Measurements from ENCODE around the gene RNFT2. TPM values are rescaled to one million over a fixed set of nuclear protein-coding genes. Genes with fewer than 3 reads are reported as not detected.

RNFT2 gene
- total RNA-seq, 4 donors from 2014 or later = 0.68 to 1.2 (median 1.2) TPM; not detected in 1

DNA sequence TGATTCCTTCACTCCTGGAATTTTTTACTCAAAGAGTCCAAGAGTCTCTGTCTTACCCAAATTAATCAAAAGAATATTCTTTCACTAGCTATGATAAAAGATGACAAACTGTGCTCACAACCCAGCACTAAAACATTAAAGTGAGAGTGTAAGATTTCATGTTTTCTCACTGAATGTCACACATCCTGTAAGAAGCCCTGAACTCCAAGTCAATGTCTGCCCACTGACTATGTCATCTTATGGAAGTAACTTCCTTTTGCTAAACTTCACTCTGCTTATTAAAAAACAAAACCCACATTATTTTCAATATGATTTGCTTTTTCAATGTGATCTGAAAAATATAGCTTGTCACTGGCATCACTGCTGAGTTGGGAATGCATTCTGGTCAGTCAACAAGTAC, 15.9 kb upstream of the RNFT2 start:
- no peak for DNase-seq (ENCODE audit: low spot score in 2 of 2)
- no peak overlapping the region for H3K4me3 ChIP-seq (ENCODE audit: low read depth, poor library complexity, severe bottlenecking)
- intact Hi-C loops (cut with DNase I; ENCODE audit: low total_unique reads) = no loop called here
- TF ChIP-seq POLR2A (IDR thresholded peaks at IDR 0.05) = no peak
- TF ChIP-seq, protein P1, sequence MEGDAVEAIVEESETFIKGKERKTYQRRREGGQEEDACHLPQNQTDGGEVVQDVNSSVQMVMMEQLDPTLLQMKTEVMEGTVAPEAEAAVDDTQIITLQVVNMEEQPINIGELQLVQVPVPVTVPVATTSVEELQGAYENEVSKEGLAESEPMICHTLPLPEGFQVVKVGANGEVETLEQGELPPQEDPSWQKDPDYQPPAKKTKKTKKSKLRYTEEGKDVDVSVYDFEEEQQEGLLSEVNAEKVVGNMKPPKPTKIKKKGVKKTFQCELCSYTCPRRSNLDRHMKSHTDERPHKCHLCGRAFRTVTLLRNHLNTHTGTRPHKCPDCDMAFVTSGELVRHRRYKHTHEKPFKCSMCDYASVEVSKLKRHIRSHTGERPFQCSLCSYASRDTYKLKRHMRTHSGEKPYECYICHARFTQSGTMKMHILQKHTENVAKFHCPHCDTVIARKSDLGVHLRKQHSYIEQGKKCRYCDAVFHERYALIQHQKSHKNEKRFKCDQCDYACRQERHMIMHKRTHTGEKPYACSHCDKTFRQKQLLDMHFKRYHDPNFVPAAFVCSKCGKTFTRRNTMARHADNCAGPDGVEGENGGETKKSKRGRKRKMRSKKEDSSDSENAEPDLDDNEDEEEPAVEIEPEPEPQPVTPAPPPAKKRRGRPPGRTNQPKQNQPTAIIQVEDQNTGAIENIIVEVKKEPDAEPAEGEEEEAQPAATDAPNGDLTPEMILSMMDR (IDR thresholded peaks at IDR 0.05) = no peak

DNA sequence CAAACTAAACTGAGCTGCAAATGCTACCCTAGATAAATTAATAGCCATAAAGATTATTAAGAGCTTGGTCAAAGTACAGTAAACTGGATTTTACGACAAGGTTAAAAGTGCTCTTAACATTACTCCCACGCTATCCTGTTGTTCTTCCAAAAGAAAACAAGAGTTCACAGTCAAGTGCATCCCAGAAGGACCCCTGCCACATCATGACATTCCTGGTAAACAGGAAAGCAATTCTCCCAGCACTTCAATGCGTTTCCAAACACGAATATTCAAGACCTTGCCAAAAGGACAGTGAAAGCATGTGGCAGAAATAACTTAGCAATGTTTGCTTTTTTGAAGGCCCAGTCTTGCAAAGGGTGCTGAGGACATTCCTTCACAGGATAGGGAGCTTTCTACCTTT, 11.4 kb upstream of the RNFT2 start:
- TF ChIP-seq, protein P1 (IDR thresholded peaks at IDR 0.05) = no peak
- TF ChIP-seq POLR2A (IDR thresholded peaks at IDR 0.05) = no peak
- DNase-seq (ENCODE audit: low spot score in 2 of 2) = no peak
- intact Hi-C loops (cut with DNase I; ENCODE audit: low total_unique reads) = no loop called here
- 55 to 57% methylated on average over 4 of the region's 4 CpGs for WGBS, 2 donors
- H3K4me3 ChIP-seq (ENCODE audit: low read depth, poor library complexity, severe bottlenecking) = no peak overlapping the region

DNA sequence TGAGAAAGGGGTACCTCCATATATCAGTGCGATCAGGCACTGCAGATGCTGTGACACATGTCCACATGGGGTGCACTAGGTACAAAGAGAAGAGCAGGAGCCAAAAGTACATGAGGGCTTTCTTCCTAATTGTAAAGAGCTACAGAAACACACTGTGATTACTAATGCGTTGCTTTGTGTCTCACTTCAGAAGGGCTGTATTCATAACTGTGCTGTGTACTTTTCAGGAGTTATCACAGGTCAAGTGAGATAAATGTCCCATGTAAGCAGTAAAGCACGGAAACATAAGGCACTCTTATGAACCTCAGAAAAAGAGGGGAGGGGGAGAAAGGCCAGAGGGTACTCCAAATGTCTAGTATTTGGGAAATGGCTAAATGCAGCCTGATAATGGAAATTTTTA, 10.9 kb upstream of the RNFT2 start:
- H3K4me3 ChIP-seq (ENCODE audit: low read depth, poor library complexity, severe bottlenecking) = no peak overlapping the region
- DNase-seq (ENCODE audit: low spot score in 2 of 2) = no peak
- intact Hi-C loops (cut with DNase I; ENCODE audit: low total_unique reads) = no loop called here
- TF ChIP-seq POLR2A (IDR thresholded peaks at IDR 0.05) = no peak
- TF ChIP-seq, protein P1 (IDR thresholded peaks at IDR 0.05) = no peak
- WGBS, 2 donors = 76 to 96% methylated on average over 3 of the region's 3 CpGs

DNA sequence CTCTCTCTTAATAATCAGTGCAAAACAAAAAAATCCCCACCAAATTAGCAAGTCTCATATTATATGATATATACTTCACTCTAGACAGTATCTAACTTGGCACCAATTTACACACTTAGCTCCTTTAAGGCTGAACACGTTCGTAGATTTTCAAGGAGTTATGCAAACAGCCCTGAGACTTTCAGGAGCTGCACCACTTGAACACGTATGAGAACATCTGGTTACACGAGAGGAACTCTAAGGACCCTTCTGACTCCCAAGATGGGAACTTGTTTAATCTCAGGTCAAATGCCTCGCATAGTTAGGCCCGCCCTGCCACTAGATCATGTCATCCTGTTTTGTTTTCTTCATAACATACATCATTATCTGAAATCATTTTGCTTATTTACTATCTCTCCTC, 10.2 kb upstream of the RNFT2 start:
- TF ChIP-seq, protein P1 (IDR thresholded peaks at IDR 0.05) = no peak
- no peak for TF ChIP-seq POLR2A (IDR thresholded peaks at IDR 0.05)
- H3K4me3 ChIP-seq (ENCODE audit: low read depth, poor library complexity, severe bottlenecking) = no peak overlapping the region
- DNase-seq (ENCODE audit: low spot score in 2 of 2) = peak in 1 of 2 donors; percentile 14
- 69 to 81% methylated on average over 6 of the region's 6 CpGs for WGBS, 2 donors
- intact Hi-C loops (cut with DNase I; ENCODE audit: low total_unique reads) = no loop called here

DNA sequence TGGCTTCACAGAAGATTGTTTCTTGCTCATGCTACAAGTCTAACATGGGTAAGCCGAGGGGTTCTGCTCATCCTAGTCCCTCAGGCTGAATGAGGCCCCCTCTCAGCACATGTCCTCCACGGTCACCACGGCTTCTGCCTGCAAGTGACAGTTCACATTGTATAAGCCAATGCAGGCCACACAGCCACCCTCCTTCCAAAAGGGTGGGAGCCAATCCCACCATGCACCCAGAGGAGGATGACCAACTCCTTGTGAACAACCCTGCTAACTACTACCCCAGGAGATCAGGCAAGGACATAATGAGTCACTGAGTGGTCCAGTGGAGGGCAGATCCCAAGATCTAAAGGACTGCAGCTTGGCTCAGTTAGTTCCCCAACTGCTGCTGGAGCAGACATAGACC, 6.3 kb upstream of the RNFT2 start:
- TF ChIP-seq, protein P1 (IDR thresholded peaks at IDR 0.05) = no peak
- TF ChIP-seq POLR2A (IDR thresholded peaks at IDR 0.05) = no peak
- 94 to 96% methylated on average over 3 of the region's 3 CpGs for WGBS, 2 donors
- no peak overlapping the region for H3K4me3 ChIP-seq (ENCODE audit: low read depth, poor library complexity, severe bottlenecking)
- intact Hi-C loops (cut with DNase I; ENCODE audit: low total_unique reads) = no loop called here
- no peak for DNase-seq (ENCODE audit: low spot score in 2 of 2)

DNA sequence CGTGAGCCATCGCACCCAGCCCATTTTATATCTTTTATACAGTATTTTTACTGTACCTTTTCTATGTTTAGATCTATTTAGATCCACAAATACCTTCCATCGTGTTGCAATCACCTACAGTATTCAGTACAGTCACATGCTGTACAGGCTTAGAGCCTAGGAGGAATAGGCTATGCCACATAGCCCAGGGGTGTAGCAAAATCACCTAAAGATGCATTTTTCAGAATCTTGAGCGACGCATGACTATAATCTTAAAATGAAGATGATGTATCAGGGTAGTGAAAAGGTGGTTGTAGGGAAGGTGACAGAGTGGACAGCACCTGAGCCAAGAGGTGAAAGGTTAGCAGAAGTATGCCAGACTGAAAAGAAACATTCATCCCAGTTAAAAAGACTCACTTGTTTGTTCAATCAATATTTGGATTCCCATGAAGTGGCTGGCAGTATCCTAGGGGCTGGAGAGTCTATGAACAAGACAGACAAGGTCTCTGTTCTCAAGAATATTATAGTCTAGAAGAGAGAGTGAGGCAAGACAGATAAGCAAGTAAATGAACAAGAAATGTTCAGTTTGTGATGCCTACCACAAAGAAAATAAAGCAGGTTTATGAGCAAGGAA, 3.9 kb upstream of the RNFT2 start:
- no peak for DNase-seq (ENCODE audit: low spot score in 2 of 2)
- intact Hi-C loops (cut with DNase I; ENCODE audit: low total_unique reads) = no loop called here
- no peak overlapping the region for H3K4me3 ChIP-seq (ENCODE audit: low read depth, poor library complexity, severe bottlenecking)
- WGBS, 2 donors = 93 to 94% methylated on average over 5 of the region's 5 CpGs
- TF ChIP-seq, protein P1 (IDR thresholded peaks at IDR 0.05) = no peak

All from lower leg skin (tissue), 4 donors.